ENCODE measurements around the gene RTKN.
A peak's percentile ranks its signal among the peaks of the same experiment; 100 is the strongest.
"Not testable (repeated sequence)": the region's sequence is repeated elsewhere in the genome, so short reads cannot be mapped to it uniquely, and the experiment has no call there.

Gene RTKN

GRCh38 chr2:74441690-74442482, at the start of gene RTKN:
RTKN (minus strand) TSS chr2:74441937; CDS start chr2:74441816, 121 bp downstream.
- peak; percentile 42 for DNase-seq

GRCh38 chr2:74489906-74490305, 48.2 kb upstream of the RTKN start:
- DNase-seq, result no peak

GRCh38 chr2:74488643-74489481, 47.1 kb upstream of the RTKN start:
- DNase-seq, result no peak

GRCh38 chr2:74486141-74486540, 44.4 kb upstream of the RTKN start:
- DNase-seq, result no peak

GRCh38 chr2:74483675-74484164, 42.0 kb upstream of the RTKN start:
- DNase-seq, result not testable (repeated sequence)

- peak; percentile 89 for DNase-seq
Observed at GRCh38 chr2:74482801-74483674, 41.3 kb upstream of the RTKN start, which contains the start of the genes CCDC142 and TTC31. CCDC142 (minus strand) TSS chr2:74482998; CDS start chr2:74482837, 161 bp downstream. TTC31 (plus strand) TSS chr2:74483081; CDS start chr2:74483096, 15 bp downstream.

- no peak for DNase-seq
Observed at GRCh38 chr2:74481961-74482800, 40.4 kb upstream of the RTKN start.

- DNase-seq, result no peak
Observed at GRCh38 chr2:74481431-74481830, 39.7 kb upstream of the RTKN start.

- DNase-seq, result no peak
Observed at GRCh38 chr2:74474899-74475298, 33.2 kb upstream of the RTKN start.

- no peak for DNase-seq
Observed at GRCh38 chr2:74474481-74474880, 32.7 kb upstream of the RTKN start.

GRCh38 chr2:74472945-74473258, 31.2 kb upstream of the RTKN start:
- DNase-seq, result no peak

- DNase-seq, result peak; percentile 84
Observed at GRCh38 chr2:74472086-74472944, 30.6 kb upstream of the RTKN start, which contains the start of gene MRPL53. MRPL53 (minus strand) TSS chr2:74472680; CDS start chr2:74472660, 20 bp downstream.

GRCh38 chr2:74471332-74472065, 29.8 kb upstream of the RTKN start:
- DNase-seq, result no peak

- DNase-seq, result not testable (repeated sequence)
Observed at GRCh38 chr2:74470742-74471141, 29.0 kb upstream of the RTKN start.

GRCh38 chr2:74464406-74464805, 22.7 kb upstream of the RTKN start:
- DNase-seq, result no peak

- DNase-seq, result no peak
Observed at GRCh38 chr2:74462786-74463105, 21.0 kb upstream of the RTKN start.

- DNase-seq, result no peak
Observed at GRCh38 chr2:74462054-74462785, 20.5 kb upstream of the RTKN start.

- DNase-seq, result no peak
Observed at GRCh38 chr2:74461187-74462053, 19.7 kb upstream of the RTKN start.
